ENCODE results near the gene SNAPIN.

SNAPIN gene

DNA sequence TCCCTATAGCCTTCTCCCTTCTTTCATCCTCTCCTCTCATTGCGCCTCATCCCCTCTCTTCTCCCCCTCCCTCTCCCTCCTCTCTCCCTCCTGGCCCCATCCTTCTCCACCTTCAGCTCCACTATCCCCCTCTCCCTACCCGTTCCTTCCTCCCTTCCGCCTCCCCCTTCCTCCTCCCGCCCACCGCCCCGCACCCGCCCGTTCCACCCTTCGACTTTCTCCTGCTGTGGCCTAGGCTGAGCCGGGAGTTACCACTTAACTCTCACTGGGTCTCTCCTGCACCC lies 21.6 kb downstream of the SNAPIN start:
- FAIRE-seq, result no peak

GRCh38 chr1:153682730-153683129 lies 24.2 kb downstream of the SNAPIN start:
- no peak for FAIRE-seq

GRCh38 chr1:153683854-153684253 lies 25.4 kb downstream of the SNAPIN start:
- no peak for FAIRE-seq

DNA sequence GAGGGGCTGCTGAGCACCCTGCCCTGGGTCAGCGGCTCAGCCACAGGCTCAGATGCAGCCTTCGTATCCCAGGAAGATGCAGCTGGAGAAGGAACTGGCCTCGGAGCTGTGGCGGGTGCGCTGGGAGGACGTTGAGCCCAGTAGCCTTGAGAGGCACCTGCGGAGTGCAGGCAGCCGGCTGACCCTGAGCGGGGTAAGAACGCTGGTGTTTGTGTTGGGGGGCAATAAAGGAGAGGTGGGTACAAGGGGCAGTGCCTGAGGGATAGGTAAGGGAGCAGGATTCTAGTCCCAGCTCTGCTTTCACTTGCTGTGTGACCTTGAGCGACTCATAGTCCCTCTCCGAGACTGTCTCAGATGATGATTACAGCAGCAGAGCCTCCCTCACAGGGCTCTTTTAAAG lies 26.4 kb downstream of the SNAPIN start:
- no peak for FAIRE-seq

DNA sequence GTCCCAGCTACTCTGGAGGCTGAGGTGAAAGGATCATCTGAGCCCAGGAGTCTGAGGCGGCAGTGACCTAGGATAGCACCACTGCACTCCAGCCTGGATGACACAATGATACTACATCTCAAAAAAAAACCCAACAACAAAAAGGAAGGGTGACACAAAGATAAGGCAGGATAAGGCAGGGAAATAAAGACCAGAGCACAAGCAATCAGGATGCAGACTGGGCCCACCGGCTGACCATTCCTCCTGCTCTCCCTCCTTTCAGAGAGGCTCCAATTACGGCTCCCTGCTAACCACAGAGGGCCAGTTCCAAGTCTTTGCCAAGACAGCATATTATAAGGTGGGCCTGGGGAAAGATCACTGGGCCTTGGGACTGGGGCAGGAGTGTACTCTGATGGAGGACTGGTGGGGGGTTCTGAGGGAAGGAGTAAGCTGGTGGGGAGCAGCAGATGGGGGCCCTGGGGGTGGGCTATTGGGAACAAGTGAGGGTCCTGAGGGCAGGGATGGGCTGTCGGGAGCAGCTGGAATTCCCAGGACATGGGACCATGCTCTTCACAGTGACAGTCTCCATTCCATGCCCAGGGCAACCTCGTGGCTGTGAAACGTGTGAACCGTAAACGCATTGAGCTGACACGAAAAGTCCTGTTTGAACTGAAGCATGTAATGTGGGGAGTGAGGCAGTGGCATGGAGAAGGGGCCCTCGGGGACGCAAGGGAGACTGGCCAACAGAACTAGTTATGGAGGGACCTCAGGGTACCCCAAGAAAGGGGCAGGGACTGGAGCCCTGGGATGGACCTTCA lies 27.2 kb downstream of the SNAPIN start:
- FAIRE-seq, result no peak

DNA sequence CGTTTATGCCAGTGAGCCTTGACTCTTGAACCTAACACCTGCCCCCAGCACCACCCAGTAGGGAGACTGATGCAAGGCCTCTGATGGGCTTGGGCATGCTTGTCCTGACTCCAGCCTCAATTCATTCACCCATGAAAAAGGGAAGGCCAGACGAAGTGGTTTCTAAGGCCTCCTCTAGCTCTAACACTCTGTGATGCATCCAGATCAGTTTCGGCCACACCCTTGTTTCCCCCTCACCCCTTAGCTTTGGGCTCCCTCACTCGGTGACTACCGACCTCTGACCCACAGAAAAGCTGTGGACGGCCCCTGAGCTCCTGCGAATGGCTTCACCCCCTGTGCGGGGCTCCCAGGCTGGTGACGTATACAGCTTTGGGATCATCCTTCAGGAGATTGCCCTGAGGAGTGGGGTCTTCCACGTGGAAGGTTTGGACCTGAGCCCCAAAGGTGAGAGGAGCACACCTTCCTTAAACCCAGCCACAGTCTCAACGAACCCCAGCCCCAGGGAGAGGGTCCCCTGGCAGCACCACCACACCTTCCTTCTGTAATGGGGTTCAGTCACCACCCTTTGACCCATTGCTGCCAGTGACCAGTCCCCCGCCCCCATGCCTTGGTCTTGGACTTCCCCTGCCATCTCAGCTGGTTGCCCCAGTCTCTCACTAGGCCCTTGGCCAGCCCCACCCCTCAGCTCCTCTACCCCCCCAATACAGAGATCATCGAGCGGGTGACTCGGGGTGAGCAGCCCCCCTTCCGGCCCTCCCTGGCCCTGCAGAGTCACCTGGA lies 29.0 kb downstream of the SNAPIN start:
- FAIRE-seq, result no peak

DNA sequence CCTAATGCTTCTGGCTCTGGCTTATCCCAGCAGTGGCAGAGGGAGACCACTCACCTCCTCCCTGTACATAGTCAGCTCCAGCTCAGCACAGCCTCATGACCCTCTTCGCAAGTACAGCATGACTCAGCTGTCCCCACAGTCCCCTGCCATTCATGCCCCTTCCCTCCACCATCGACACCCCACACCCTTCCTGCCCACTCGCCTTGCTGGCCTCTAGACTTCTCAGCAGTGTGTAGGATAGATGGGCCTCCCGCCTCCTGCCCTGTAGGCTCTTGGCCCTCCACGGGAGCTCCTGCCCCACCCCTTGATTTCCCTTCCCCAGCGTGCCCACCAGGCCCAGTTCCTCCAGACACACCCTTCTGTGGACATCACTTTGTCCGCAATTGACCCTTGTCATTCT lies 29.8 kb downstream of the SNAPIN start:
- FAIRE-seq, result no peak

DNA sequence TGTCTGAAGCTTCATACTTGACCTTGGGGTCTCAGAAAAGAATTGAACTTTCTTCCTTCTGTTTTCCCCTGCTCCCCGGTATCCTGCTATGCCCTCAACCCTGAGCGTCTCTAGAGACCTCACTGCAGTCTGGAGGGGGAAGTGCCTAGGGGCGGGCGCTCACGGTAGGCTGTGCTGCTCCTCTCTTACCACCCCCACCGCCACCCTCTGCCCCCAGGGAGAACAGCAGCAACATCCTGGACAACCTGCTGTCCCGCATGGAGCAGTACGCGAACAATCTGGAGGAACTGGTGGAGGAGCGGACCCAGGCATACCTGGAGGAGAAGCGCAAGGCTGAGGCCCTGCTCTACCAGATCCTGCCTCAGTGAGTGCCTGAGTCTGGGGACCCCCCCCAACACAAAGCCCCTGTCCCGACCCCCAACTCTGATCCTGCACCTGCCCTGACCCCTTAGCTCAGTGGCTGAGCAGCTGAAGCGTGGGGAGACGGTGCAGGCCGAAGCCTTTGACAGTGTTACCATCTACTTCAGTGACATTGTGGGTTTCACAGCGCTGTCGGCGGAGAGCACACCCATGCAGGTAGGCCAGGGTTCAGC lies 30.3 kb downstream of the SNAPIN start:
- no peak for FAIRE-seq

DNA sequence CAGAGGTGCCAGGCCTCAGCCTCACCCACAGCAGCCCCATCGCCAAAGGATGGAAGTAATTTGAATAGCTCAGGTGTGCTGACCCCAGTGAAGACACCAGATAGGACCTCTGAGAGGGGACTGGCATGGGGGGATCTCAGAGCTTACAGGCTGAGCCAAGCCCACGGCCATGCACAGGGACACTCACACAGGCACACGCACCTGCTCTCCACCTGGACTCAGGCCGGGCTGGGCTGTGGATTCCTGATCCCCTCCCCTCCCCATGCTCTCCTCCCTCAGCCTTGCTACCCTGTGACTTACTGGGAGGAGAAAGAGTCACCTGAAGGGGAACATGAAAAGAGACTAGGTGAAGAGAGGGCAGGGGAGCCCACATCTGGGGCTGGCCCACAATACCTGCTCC lies 35.0 kb downstream of the SNAPIN start:
- no peak for FAIRE-seq

DNA sequence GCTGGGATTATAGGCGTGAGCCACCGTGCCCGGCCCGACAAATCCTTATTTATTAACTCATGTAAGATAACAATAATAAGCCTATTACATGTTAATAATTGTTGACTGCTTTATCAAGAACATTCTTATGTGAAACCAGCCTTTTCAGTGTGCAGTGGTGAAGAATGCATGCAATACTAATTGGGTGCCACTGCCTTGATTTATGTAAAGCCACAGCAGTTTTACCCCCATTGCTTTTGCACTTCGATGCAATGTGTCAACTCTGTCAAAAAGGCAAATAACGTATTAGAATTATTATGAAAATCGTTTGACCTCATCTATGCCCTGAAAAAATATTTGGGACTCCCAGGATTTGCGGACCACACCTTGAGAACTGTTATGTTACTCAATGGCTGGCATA lies 38.2 kb downstream of the SNAPIN start:
- no peak for FAIRE-seq

DNA sequence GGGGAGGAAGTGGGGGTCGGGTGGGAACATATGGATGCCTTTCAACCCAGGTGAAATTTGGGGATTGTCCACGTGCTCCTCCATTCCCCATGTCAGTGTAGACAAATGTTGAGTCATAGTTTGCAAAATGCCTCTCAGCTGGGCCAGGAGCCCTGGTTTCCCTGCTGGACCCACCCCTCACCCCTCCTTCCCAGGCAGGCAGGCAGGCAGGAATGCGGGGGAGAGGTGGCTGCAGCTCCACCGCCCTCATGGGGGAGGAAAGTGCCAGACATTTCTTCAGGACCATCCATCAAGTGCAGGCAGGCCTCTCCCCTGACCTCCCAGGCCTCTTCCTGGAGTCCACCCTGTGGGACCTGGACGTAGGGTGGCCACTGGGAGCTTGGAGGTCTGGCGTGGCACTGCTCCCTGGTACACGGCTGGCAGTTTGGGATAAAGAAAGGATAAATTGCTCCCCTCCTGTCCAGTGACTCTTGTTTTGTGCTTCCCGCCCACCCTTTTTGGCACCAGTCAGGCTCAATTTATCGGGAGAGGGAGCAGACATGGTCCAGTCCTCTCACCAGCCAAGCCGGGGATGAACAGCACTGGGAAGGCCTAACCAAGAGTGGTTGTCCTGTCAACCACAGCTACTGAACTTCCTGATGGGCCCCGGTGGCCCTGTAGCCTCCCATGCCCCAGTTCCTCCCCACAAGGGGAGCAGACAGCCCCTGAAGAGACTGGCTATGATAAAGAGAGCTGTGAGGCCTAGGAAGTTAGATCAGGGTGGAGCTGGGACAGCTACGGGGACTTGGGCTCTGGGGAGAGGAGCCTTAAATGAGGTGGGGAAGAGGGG lies 38.9 kb downstream of the SNAPIN start:
- no peak for FAIRE-seq

DNA sequence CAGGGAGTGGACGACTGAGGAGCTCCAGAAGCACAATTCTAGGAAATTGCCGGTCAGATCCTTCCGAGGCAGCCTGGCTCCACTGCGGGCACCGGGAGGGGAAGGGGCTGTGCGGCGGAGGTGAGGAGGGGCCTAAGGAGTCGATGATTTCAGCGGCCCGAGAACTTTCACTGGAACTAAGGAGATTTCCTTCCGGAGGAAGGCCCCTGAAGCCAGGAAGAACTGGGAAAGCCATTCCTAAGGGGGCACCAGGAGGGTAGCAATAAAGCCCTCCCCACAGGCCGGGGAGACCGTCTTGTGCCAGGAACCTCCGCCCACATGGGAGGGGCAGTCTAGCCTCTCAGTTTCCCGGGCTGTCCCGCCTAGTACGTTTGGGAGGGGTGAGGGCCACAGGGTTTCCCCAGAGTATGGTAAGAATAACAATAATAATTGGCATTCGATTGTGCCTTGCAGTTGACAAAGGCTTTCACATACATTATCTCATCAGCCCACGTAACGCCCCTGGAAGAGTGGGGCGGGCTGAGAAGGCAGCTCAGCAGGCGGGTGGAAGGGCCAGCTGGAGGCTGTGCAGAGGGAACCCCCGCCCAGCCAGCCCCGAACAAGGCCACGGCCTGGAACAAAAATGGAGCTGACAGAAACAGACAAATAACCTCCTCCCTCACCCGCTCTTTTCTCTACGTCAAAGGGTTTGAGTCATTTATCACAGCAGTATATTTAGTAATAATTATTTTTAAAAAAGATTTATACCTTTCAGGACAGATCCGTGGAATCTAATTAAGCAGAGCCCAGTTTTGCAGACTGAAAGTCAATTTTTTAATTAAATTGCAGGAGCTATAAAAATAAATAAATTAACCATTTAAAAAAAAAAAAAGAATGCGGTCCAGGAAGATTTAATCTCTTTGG lies 39.8 kb downstream of the SNAPIN start:
- FAIRE-seq, result no peak

DNA sequence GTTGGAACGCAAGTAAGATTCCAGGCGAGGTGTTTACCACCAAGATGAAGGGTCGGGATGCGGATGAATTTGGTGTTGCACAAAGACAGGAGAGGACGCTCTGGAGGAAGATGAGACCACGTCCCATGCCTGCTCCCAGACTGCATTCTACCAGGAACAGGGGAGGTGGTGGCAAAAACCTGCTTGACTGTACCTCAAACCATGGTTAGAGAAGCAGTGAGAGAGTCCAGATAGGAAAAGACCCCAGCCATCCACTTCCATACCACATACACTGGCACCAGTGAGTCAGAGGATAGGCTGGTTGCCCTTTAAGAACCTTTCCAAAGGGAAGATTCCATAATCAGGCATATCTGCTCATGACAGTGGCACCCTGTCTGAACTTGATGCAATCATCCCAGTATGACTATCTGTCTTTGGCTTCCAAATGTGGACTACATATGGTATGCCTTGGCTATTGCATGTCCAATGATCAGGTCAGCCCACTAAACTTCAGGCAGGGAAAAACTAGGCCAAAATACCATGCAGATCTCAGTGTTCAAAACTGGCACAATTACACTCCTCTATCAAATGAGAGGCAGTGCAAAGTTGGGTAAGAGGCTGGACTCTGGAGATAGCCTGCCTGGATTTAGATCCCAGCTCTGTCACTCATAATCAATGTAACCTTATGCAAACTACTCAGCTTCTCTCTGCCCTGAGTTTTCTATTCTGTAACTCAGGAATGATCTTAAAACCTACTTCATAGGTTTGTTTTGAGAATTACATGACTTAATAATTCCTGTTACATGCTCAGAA lies 40.6 kb downstream of the SNAPIN start:
- FAIRE-seq, result no peak

- no peak for FAIRE-seq
Measured at GRCh38 chr1:153699768-153700167, 41.3 kb downstream of the SNAPIN start.

DNA sequence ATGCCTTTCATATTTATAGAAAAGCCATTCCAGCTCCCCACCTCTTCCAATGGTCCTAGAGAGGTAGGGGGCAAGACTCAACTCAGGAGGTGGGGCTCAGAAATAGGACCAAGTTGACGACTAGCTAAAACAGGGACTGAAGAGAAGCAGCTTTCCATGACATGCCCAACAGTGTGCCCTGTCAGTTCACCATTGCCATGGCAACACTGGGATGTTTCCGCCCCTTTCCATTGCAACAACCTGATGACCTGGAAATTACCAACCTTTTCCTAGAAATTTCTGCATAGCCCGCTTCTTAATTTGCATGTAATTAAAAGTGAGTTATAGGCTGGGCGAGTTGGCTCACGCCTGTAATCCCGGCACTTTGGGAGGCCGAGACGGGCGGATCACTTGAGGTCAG lies 47.0 kb downstream of the SNAPIN start:
- no peak for FAIRE-seq

DNA sequence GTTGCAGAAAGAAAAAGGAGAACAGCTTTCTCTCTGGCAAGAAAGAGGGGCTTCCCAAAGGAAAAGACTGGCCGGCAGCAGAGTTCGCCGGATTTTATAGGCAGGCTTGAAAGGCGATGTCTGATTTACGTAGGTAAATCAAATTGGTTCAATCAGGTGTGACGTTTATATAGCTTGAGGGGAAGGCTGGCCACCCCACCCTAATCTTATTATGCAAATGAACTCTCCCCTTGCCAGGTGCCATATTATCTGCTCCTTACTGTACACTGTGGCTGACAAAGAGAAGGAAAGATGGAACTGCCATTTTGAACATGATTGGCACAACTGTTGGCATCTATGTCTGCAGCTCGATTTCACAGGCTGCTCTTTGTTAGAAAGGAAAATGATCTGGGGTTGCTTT lies 52.5 kb downstream of the SNAPIN start:
- FAIRE-seq, result no peak
